GM12891 (cell line): ENCODE data around the gene RNASE7.

Source experiments
- DNase-seq: peaks from one replicate; pipeline ENCODE4 v3.0.0; 2011; ENCODE audit warnings: low spot score; ENCODE audit not compliant: insufficient read length
- FAIRE-seq: peaks from 2 replicates; lab custom pipeline; 2011; peaks lifted over from hg19 to GRCh38; lab: Jason Lieb, UNC
- PAX5 ChIP-seq: IDR thresholded peaks from 2 replicates; pipeline ENCODE4 v1.6.1; 2011; ENCODE audit warnings: low read length, moderate library complexity, mild to moderate bottlenecking; ENCODE audit not compliant: insufficient read depth, severe bottlenecking
- POLR2A ChIP-seq: IDR thresholded peaks from 2 replicates; pipeline ENCODE4 v1.6.1; 2011; ENCODE audit warnings: low read depth, low read length, control low read depth
- POLR2AphosphoS5 ChIP-seq: IDR thresholded peaks from 2 replicates; pipeline ENCODE4 v1.6.1; 2011; ENCODE audit warnings: low read depth, low read length, control low read depth
- POU2F2 ChIP-seq: IDR thresholded peaks from 2 replicates; pipeline ENCODE4 v1.6.1; 2011; ENCODE audit warnings: low read depth, mild to moderate bottlenecking, control low read depth, low read length, moderate library complexity
- SPI1 ChIP-seq: IDR thresholded peaks from 2 replicates; pipeline ENCODE4 v1.6.1; 2011; ENCODE audit warnings: low read depth, low read length, control low read depth
- TAF1 ChIP-seq: IDR thresholded peaks from 2 replicates; pipeline ENCODE4 v1.6.1; 2011; ENCODE audit warnings: low read depth, low read length, control low read depth

Gene RNASE7

DNA sequence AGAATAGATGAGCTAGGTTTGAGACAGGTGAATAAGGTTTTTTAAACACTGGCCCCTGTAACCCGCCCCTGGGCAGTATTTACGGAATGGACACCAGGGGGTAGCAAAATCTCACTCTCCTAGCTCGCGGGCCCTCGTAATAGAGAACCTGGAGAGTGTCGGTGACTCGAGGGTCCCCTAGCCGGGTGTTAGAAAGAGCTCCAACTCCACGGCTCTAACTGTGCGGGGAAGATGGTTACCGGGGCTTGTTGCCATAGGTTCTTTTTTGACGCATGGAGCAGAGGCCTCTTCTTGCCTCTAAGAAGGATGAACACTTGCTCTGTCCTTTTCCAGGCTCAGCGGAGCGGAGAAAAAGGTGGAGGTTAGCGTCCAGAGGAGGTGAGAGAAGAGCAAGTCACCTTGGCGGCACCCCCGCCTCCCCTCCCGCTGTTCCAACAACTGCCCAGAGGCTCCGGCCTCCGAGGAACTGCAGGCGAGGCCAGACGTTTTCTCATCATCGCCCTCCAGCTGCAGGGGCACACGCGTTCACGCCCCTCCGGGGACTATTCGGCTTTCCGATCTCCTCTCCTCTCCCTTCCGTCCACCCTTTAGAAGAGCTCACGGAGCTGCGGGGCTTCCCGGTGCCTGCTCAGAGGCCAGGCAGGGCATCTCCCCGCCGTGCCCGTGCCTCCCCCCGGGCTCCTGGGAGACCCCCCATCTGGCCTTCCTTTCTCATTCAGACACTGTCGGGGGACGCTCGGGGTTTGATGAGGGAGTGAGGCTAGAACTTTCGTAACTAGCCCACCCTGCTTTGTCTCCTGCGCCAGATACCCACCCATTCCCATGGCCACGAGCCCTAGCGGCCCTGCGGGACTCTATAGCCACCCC, 26.6 kb downstream of the RNASE7 start:
- FAIRE-seq, result no peak
- TF ChIP-seq SPI1, result no peak
- TF ChIP-seq POLR2A, result no peak
- TF ChIP-seq PAX5, result no peak
- no peak for TF ChIP-seq POLR2AphosphoS5
- TF ChIP-seq POU2F2, result no peak
- no peak for DNase-seq

DNA sequence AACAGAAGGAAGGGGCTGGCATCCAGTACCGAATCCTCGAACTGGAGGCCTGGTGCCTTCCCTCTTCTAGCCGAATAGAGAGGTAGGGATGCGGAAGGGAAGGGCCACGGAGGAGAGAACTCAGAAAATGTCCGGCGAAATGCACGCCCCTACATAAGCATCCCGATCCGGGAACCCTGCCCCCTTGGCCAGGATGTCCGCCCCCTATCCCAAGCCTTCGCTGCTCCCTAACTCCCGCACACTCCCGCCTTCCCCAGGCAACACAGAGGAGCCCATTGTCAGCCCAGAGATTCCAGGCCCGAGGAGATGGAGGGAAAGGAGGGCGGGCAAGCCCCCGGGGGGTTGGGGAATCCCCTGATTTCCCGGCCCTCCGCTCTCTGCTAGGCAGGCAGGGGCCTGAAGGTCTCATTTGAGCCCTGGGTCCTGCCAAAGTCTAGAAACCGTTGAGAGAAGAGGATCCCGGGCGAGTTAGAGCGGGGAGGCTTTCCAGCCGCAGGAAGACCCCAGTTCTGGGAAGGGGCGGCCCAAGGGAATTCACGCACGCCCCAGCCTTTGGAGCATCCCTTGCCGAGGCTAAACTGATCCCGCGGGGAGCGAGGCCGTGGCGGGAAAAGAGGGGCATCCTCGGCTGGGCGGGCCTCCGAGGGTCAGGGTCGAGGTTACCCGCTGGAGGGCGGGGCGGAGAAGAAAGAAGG, 27.4 kb downstream of the RNASE7 start:
- FAIRE-seq, result no peak

DNA sequence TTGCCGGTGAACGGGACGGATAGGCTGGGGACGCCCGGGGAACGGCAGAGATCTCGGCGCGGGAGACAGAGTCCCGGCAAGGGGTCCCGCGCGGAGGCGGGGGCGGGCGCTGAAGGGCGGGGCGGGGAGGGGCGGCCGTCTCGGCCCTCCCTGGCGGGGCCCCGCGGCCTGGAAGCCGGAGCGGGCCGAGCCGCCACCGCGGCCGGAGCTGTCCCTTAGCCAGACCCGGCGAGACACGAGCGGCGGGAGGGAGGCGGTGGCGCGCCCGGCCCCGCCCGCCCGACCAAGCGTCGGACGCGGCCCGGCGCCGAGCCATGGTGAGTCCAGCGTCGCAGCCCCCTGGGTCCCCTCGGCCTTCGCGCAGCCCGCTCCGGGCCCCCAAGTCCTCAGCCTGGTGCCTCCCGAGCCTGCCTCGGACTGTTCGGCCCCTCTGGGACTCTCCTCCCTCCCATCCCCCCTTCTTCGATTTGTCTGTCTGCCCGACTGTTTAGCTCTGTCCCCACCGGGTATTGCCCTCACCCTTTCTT, 28.0 kb downstream of the RNASE7 start, which contains the start of gene ARHGEF40:
Gene ARHGEF40 (plus strand): TSS at position 222 of the 527 bp plus-strand sequence. CDS start 93 bp downstream, at position 315.
- no peak for FAIRE-seq
- DNase-seq, result no peak
- no peak for TF ChIP-seq TAF1
- TF ChIP-seq POLR2A, result no peak
- no peak for TF ChIP-seq PAX5
- no peak for TF ChIP-seq POU2F2
- no peak for TF ChIP-seq SPI1
- TF ChIP-seq POLR2AphosphoS5, result no peak

More for the DNA sequence above, 27.4 kb downstream of the RNASE7 start:
- DNase-seq, result no peak
- TF ChIP-seq POLR2AphosphoS5 (no peak), PAX5 (no peak), POLR2A (no peak), SPI1 (no peak), TAF1 (no peak), POU2F2 (no peak)

DNA sequence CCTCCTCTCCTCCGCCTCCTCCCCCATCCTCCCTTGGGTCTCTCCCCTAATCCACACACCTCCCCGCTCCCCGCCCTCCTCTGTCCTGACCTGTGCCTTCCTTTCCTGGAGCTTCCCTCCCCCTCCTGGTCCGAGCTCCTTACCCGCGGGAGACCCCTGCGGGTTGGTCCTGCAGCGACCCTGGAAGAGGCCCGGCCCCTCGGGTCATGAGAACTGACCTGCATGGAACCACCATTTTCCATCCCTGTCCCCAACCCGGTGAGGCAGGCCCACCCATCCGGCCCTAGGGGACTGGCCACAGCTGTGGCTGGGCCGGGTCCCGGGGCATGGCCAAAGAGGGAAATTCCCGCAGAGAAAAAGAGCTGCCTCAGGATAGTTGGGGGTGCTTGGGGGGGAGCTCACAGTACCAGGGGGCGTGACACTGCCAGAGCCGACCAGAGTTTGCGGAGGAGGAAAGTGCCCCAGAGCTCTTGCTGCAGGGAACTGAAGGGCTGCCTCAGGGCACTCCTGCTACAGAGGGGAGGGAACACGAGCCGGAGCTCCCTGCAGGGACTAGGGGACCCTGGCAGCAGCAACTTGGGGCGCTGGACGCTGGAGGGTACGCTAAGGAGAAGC, 28.6 kb downstream of the RNASE7 start:
- DNase-seq (no peak), FAIRE-seq (no peak)
- TF ChIP-seq POLR2A (no peak), TAF1 (no peak), PAX5 (no peak), SPI1 (no peak), POU2F2 (no peak), POLR2AphosphoS5 (no peak)

DNA sequence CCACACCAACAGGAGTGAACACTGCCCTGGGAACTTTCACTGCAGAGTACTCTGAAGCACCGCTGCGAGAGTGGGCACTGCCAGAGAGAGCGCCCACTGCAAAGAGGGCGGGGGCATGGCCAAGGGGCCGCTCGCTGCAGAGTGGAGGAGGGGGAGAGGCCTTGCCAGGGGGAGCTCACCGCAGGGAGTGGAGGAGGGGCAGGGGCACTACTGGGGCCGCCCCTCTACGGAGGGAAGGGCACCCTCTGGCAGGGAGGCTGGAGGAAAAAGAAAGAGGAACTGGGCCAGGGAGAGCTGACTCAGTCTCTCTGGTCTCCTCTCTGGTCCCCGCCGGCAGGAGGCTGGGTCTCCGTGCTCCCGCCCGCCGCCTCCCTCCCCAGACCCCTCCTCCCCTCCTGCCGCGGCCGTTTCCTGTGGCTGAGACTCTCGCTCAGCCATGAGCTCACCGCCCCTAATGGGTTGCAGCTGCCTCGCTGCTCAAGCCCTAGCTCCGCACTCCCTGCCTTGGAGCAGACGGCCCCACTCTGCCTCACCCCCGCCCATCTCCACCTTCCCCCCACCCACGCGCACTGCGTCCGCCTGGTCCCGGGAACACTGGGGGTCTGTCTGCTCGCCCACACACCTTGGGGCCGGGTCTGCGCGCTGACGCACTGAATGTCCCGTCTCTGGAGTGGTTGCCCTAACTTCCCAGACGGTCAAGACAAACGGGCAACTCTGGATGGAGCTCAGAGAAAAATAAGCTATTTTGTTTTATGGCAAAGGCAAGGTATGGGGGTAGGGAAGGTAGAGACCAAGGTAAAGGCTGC, 29.3 kb downstream of the RNASE7 start:
- peak; percentile 94 for FAIRE-seq
- DNase-seq, result peak; percentile 89
- TF ChIP-seq POLR2A (no peak), SPI1 (peak; percentile 93)

DNA sequence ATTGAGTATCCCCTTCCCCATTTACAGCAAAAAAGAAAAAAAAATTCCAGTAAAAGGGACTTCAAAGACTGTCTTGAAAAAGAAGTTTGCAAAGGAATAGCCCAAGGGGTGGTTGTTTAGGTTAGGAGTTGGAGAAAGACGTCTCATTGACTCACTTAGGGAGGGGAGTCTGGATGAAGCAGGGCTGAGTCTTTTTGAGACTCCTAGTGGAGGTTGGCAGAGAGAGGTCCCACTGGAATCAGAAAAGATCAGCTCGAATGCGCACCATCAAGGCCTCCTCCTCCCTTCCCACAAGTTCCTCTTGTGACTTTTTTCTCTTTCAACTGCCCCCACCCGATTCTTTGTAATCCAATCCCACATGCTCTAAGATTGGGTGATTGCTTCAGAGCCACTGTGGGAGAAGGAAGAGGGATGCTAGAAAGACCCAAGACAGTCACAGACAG, 29.9 kb downstream of the RNASE7 start:
- TF ChIP-seq SPI1, result no peak
- DNase-seq (no peak), FAIRE-seq (no peak)

DNA sequence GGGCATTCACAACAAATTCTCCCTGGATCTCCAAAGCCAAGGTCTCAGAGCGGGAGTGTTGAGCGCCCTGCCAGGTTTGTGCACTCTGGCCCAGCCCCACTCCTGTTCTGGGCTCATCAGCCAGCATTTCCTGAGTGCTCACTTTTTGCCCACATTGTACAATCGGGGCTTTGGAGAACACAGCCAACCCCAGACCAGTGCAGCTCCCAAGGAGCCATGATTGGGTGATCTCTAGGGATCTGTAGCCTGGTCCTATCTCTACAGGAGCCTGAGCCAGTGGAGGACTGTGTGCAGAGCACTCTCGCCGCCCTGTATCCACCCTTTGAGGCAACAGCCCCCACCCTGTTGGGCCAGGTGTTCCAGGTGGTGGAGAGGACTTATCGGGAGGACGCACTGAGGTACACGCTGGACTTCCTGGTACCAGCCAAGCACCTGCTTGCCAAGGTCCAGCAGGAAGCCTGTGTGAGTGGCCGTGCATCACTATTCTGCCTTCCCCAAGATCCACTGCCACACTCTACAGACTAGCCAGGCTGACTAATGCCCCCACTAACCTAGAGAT, 30.7 kb downstream of the RNASE7 start:
- TF ChIP-seq TAF1 (no peak), SPI1 (no peak), POU2F2 (no peak), POLR2A (no peak), PAX5 (no peak), POLR2AphosphoS5 (no peak)
- no peak for FAIRE-seq
- DNase-seq, result no peak

DNA sequence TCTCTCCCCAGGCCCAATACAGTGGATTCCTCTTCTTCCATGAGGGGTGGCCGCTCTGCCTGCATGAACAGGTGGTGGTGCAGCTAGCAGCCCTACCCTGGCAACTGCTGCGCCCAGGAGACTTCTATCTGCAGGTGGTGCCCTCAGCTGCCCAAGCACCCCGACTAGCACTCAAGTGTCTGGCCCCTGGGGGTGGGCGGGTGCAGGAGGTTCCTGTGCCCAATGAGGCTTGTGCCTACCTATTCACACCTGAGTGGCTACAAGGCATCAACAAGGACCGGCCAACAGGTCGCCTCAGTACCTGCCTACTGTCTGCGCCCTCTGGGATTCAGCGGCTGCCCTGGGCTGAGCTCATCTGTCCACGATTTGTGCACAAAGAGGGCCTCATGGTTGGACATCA, 31.8 kb downstream of the RNASE7 start:
- DNase-seq (no peak), FAIRE-seq (no peak)
- no peak for TF ChIP-seq POLR2AphosphoS5
- TF ChIP-seq PAX5, result no peak

DNA sequence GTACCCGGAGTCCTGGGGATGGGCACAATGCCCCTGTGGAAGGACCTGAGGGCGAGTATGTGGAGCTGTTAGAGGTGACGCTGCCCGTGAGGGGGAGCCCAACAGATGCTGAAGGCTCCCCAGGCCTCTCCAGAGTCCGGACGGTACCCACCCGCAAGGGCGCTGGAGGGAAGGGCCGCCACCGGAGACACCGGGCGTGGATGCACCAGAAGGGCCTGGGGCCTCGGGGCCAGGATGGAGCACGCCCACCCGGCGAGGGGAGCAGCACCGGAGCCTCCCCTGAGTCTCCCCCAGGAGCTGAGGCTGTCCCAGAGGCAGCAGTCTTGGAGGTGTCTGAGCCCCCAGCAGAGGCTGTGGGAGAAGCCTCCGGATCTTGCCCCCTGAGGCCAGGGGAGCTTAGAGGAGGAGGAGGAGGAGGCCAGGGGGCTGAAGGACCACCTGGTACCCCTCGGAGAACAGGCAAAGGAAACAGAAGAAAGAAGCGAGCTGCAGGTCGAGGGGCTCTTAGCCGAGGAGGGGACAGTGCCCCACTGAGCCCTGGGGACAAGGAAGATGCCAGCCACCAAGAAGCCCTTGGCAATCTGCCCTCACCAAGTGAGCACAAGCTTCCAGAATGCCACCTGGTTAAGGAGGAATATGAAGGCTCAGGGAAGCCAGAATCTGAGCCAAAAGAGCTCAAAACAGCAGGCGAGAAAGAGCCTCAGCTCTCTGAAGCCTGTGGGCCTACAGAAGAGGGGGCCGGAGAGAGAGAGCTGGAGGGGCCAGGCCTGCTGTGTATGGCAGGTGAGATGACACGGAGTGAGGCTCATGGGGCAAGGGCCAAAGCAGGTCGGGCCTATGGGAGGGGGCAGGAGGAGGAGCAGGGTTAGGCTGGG, 32.5 kb downstream of the RNASE7 start:
- FAIRE-seq (no peak), DNase-seq (no peak)
- TF ChIP-seq POU2F2, result no peak
- no peak for TF ChIP-seq TAF1
- no peak for TF ChIP-seq POLR2A
- no peak for TF ChIP-seq PAX5
- TF ChIP-seq POLR2AphosphoS5, result no peak
- no peak for TF ChIP-seq SPI1
